ENCODE results near the gene BABAM2.

The BABAM2 gene

GRCh38 chr2:28269019-28269784 lies 378.7 kb downstream of the BABAM2 start:
- no peak for DNase-seq

GRCh38 chr2:28270456-28271152 lies 380.1 kb downstream of the BABAM2 start:
- DNase-seq = no peak

- no peak for DNase-seq
Observed at GRCh38 chr2:28271231-28271918, 380.8 kb downstream of the BABAM2 start.

- DNase-seq = no peak
Observed at GRCh38 chr2:28271919-28272250, 381.4 kb downstream of the BABAM2 start.

- no peak for DNase-seq
Observed at GRCh38 chr2:28273751-28274150, 383.2 kb downstream of the BABAM2 start.

- peak; percentile 47 for DNase-seq
Observed at GRCh38 chr2:28274911-28275685, 384.6 kb downstream of the BABAM2 start.

GRCh38 chr2:28276076-28276618 lies 385.6 kb downstream of the BABAM2 start:
- DNase-seq = peak; percentile 24

- DNase-seq = no peak
Observed at GRCh38 chr2:28276807-28277206, 386.3 kb downstream of the BABAM2 start.

- no peak for DNase-seq
Observed at GRCh38 chr2:28277466-28277865, 386.9 kb downstream of the BABAM2 start.

- DNase-seq = no peak
Observed at GRCh38 chr2:28279371-28279770, 388.8 kb downstream of the BABAM2 start.

- DNase-seq = no peak
Observed at GRCh38 chr2:28280619-28281018, 390.1 kb downstream of the BABAM2 start.

- no peak for DNase-seq
Observed at GRCh38 chr2:28281739-28282138, 391.2 kb downstream of the BABAM2 start.

- no peak for DNase-seq
Observed at GRCh38 chr2:28282248-28282647, 391.7 kb downstream of the BABAM2 start.

GRCh38 chr2:28282861-28283646 lies 392.5 kb downstream of the BABAM2 start:
- DNase-seq = no peak

GRCh38 chr2:28283861-28284260 lies 393.3 kb downstream of the BABAM2 start:
- no peak for DNase-seq

- no peak for DNase-seq
Observed at GRCh38 chr2:28286678-28287077, 396.1 kb downstream of the BABAM2 start.

GRCh38 chr2:28287256-28287915 lies 396.9 kb downstream of the BABAM2 start:
- no peak for DNase-seq

GRCh38 chr2:28288620-28289019 lies 398.1 kb downstream of the BABAM2 start:
- DNase-seq = no peak

- DNase-seq = no peak
Observed at GRCh38 chr2:28291811-28292440, 401.4 kb downstream of the BABAM2 start.

- no peak for DNase-seq
Observed at GRCh38 chr2:28292491-28292890, 402.0 kb downstream of the BABAM2 start.

- no peak for DNase-seq
Observed at GRCh38 chr2:28293416-28293815, 402.9 kb downstream of the BABAM2 start.

Data from T1000 (cell line).